ENCODE data around the gene ACER3. TPM values are rescaled to one million over a fixed set of nuclear protein-coding genes. Genes with fewer than 3 reads are reported as not detected.

Gene ACER3
- total and polyA plus RNA-seq, 2 of the 4 experiments (the other 2 are of a cell fraction) = 3.5 to 10.0 TPM

DNA sequence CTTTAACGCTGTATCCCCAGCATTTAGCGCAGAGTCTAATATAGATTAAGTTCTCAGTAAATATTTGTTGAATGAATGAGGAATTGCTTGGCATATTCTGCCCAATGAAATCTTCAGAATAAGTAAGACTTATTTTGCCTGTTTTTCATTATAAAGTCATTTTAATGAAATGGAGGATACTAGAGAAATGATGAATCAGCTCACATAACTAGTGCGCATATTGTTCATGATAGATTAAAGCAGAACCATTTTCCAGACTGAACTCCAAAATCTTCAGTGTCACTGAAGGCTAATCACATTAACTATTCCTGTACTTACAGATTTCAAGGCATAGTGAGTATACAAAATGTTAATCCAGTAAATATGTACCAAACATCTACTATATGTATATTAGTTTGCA lies 29.6 kb downstream of the ACER3 start:
- no peak overlapping the region for H2BK120ac ChIP-seq (ENCODE audit: low read depth, low read length)

More for the DNA sequence above, 29.6 kb downstream of the ACER3 start:
- H3K4me2 ChIP-seq (ENCODE audit: low read depth, low read length) = no peak overlapping the region
- H3K27ac ChIP-seq (ENCODE audit: insufficient read depth, low read length) = no peak overlapping the region
- ATAC-seq (ENCODE audit: low read depth) (no peak), DNase-seq (no peak)
- no peak overlapping the region for H2AK5ac ChIP-seq (ENCODE audit: low read depth, low read length)
- no CpG with 5 or more reads among the region's 3 CpGs for WGBS, 2 experiments (ENCODE audit: extremely low coverage in 2 of 2, insufficient read length in 1 of 2)
- dilution Hi-C loops (cut with HindIII; ENCODE audit: low sequenced_read_pairs, unreplicated experiment) (no loop called here), intact Hi-C loops (cut with micrococcal nuclease) (no loop called here), in situ Hi-C loops (cut with MboI; ENCODE audit: low sequenced_read_pairs) (no loop called here)
- no peak overlapping the region for H3K56ac ChIP-seq (ENCODE audit: extremely low read depth, insufficient read depth, low read length)
- H2BK20ac ChIP-seq (ENCODE audit: low read depth, low read length) = no peak overlapping the region
- no peak overlapping the region for H3K23ac ChIP-seq (ENCODE audit: low read depth, low read length)
- H3K36me3 ChIP-seq (ENCODE audit: control insufficient read depth, insufficient read depth, low read length) = no peaks in the 10 kb centered on the region
- H3K4me1 ChIP-seq (ENCODE audit: control insufficient read depth, insufficient read depth, low read length) = no peaks in the 10 kb centered on the region; the same call in 1 of the 2 replicates
- no peak for TF ChIP-seq SMC3 (IDR thresholded peaks at IDR 0.05; ENCODE audit: low read depth, low read length)
- TF ChIP-seq FOS (IDR thresholded peaks at IDR 0.05; ENCODE audit: low read depth, low read length) = no peak
- TF ChIP-seq CTCF (conservative IDR thresholded peaks at IDR 0.05; ENCODE audit: low read depth, low read length) = no peak
- TF ChIP-seq CHD1 (IDR thresholded peaks at IDR 0.05; ENCODE audit: low read depth, low read length) = no peak
- no peak for TF ChIP-seq ELK1 (IDR thresholded peaks at IDR 0.05; ENCODE audit: borderline replicate concordance, low read depth, low read length)
- no peak for TF ChIP-seq NFE2L2 (IDR thresholded peaks at IDR 0.05; ENCODE audit: low read depth, low read length)
- TF ChIP-seq RCOR1 (IDR thresholded peaks at IDR 0.05; ENCODE audit: insufficient replicate concordance, low read length) = no peak
- TF ChIP-seq USF2 (IDR thresholded peaks at IDR 0.05; ENCODE audit: low read depth, low read length) = no peak
- TF ChIP-seq MXI1 (IDR thresholded peaks at IDR 0.05; ENCODE audit: borderline replicate concordance, low read depth, low read length) = no peak
- TF ChIP-seq POLR2A (IDR thresholded peaks at IDR 0.05; ENCODE audit: low read depth, low read length) = no peak
- TF ChIP-seq CEBPB (IDR thresholded peaks at IDR 0.05; ENCODE audit: low read depth, low read length) = no peak
- no peak for TF ChIP-seq MAFK (IDR thresholded peaks at IDR 0.05; ENCODE audit: low read depth, low read length)
- TF ChIP-seq MAZ (IDR thresholded peaks at IDR 0.05; ENCODE audit: borderline replicate concordance, low read depth, low read length) = no peak
- no peak overlapping the region for H3K18ac ChIP-seq (ENCODE audit: low read depth, low read length)
- H3K9me1 ChIP-seq (ENCODE audit: insufficient read depth, low read length) = no peaks in the 10 kb centered on the region
- ChIA-PET CTCF (no interaction called here), POLR2A (ENCODE audit: unreplicated experiment) (no interaction called here)
- H3K4ac ChIP-seq (ENCODE audit: low read depth, low read length) = no peak overlapping the region
- H3K9me3 ChIP-seq (ENCODE audit: control insufficient read depth, insufficient read depth, low read length) = no peaks in the 10 kb centered on the region
- H3K79me1 ChIP-seq (ENCODE audit: low read depth in 1 of 2, low read length in 2 of 2) = peaks cover 0 to 4% of the 10 kb centered on the region in 2 experiments; a peak in 2 of 4 replicates
- no peaks in the 10 kb centered on the region for H4K20me1 ChIP-seq (ENCODE audit: insufficient read depth, low read length)
- no TSS peak for BruUV-seq (replicated peaks)
- H2BK5ac ChIP-seq (ENCODE audit: low read depth, low read length, poor library complexity, severe bottlenecking) = no peak overlapping the region
- no peak overlapping the region for H4K5ac ChIP-seq (ENCODE audit: low read depth, low read length)
- H3K14ac ChIP-seq (replicated peaks; ENCODE audit: low read depth, low read length) = no peak overlapping the region
- no peak overlapping the region for H2AK9ac ChIP-seq (replicated peaks; ENCODE audit: low read depth, low read length, poor library complexity)
- no peaks in the 10 kb centered on the region for H3K27me3 ChIP-seq (ENCODE audit: control insufficient read depth, insufficient read depth, low read length)
- H2BK15ac ChIP-seq (ENCODE audit: low read depth, low read length) = no peak overlapping the region
- H4K91ac ChIP-seq (ENCODE audit: insufficient read depth, low read depth, low read length) = no peak overlapping the region
- no peak overlapping the region for H3K4me3 ChIP-seq (ENCODE audit: insufficient read depth, low read depth, low read length)
- no peak overlapping the region for H2AFZ ChIP-seq (replicated peaks; ENCODE audit: low read length, poor library complexity)
- H3K9ac ChIP-seq (ENCODE audit: low read depth, low read length) = no peak overlapping the region
- no peak overlapping the region for H4K8ac ChIP-seq (ENCODE audit: low read depth in 2 of 2, low read length in 2 of 2)
